Caco-2 (cell line): Measurements from ENCODE around the gene TBPL1. TPM values are rescaled to one million over a fixed set of nuclear protein-coding genes. Genes with fewer than 3 reads are reported as not detected.
"Not testable (repeated sequence)": the region's sequence is repeated elsewhere in the genome, so short reads cannot be mapped to it uniquely, and the experiment has no call there.

ENCODE experiments used
- BruUV-seq: library from RNA; stranded (reverse); fragments of 400-500 nt; replicated peaks from 2 replicates; lab custom pipeline; 2021; lab: Mats Ljungman, UMichigan
- CTCF ChIA-PET: fragments of 300-600 bp; sonication (Branson Sonifier 250); formaldehyde crosslinking; loops from one replicate; lab custom pipeline; 2022; ENCODE audit warnings: antibody characterized with exemption; lab: Charles Lee
- POLR2A ChIA-PET: fragments of 300-600 bp; sonication (Branson Sonifier 250); formaldehyde crosslinking; loops from one replicate; lab custom pipeline; 2022; ENCODE audit warnings: antibody characterized with exemption; lab: Charles Lee
- DNase-seq, 2 experiments: peaks; one replicate each; pipeline versions ENCODE4 v3.0.0 to v3.0.0-alpha.2; 2020 to 2022
- H3K27me3 ChIP-seq: replicated peaks from 2 replicates; pipeline ENCODE4 v1.6.0; 2011; ENCODE audit warnings: low read length; ENCODE audit not compliant: control insufficient read depth, insufficient read depth
- H3K36me3 ChIP-seq: 2 replicates; pipeline ENCODE4 v1.5.1; 2011; ENCODE audit warnings: low read length; ENCODE audit not compliant: control insufficient read depth, insufficient read depth
- H3K4me1 ChIP-seq: fragments of 250-450 bp; sonication (Bioruptor Pico); 2 replicates; pipeline ENCODE4 v1.5.1; 2020; ENCODE audit warnings: mild to moderate bottlenecking
- H3K4me3 ChIP-seq: 2 replicates; pipeline ENCODE4 v1.5.1; 2011; ENCODE audit warnings: low read depth, mild to moderate bottlenecking, control low read depth, low read length
- H3K9me3 ChIP-seq: fragments of 250-450 bp; sonication (Bioruptor Pico); 2 replicates; pipeline ENCODE4 v1.5.1; 2020; ENCODE audit warnings: mild to moderate bottlenecking, moderate library complexity
- H3K27ac Mint-ChIP-seq: one replicate; pipeline ENCODE4 v1.8.0; 2022; ENCODE audit warnings: mixed read lengths; ENCODE audit not compliant: unreplicated experiment
- H3K27me3 Mint-ChIP-seq: one replicate; pipeline ENCODE4 v1.8.0; 2022; ENCODE audit warnings: mixed read lengths; ENCODE audit not compliant: insufficient read depth, unreplicated experiment
- H3K36me3 Mint-ChIP-seq: one replicate; pipeline ENCODE4 v1.8.0; 2022; ENCODE audit warnings: mild to moderate bottlenecking, mixed read lengths; ENCODE audit not compliant: insufficient read depth, unreplicated experiment
- H3K4me1 Mint-ChIP-seq: one replicate; pipeline ENCODE4 v1.8.0; 2022; ENCODE audit warnings: low read depth, mixed read lengths; ENCODE audit not compliant: unreplicated experiment
- H3K4me3 Mint-ChIP-seq: one replicate; pipeline ENCODE4 v1.8.0; 2022; ENCODE audit warnings: mild to moderate bottlenecking, moderate library complexity, mixed read lengths; ENCODE audit not compliant: unreplicated experiment
- H3K9me3 Mint-ChIP-seq: one replicate; pipeline ENCODE4 v1.8.0; 2022; ENCODE audit warnings: mixed read lengths; ENCODE audit not compliant: unreplicated experiment
- CTCF ChIP-seq, 2 experiments: fragments of 200-600 bp in 1 of 2; IDR thresholded peaks; 1 replicate in 1 of 2; 2 replicates in 1 of 2; pipeline versions ENCODE4 v1.5.1 to v1.8.0; 2011 to 2022; ENCODE audit warnings: antibody characterized with exemption in 1 of 2, control low read depth in 1 of 2, inconsistent platforms in 1 of 2, low read depth in 1 of 2, low read length in 1 of 2, mild to moderate bottlenecking in 1 of 2, moderate library complexity in 1 of 2; ENCODE audit not compliant: insufficient read depth in 1 of 2, severe bottlenecking in 1 of 2, unreplicated experiment in 1 of 2
- intact Hi-C: fragments of 100-400 bp; cut with micrococcal nuclease; formaldehyde crosslinking; loops from one replicate; pipeline ENCODE4 v1.10.0; 2022; ENCODE audit not compliant: unreplicated experiment
- total RNA-seq: library from RNA; stranded (reverse); gene quantifications from 2 replicates; pipeline ENCODE4 v1.2.3, GENCODE V29; 2022

TBPL1 gene
- total RNA-seq, 1 experiment from 2014 or later = 19.3 TPM

DNA sequence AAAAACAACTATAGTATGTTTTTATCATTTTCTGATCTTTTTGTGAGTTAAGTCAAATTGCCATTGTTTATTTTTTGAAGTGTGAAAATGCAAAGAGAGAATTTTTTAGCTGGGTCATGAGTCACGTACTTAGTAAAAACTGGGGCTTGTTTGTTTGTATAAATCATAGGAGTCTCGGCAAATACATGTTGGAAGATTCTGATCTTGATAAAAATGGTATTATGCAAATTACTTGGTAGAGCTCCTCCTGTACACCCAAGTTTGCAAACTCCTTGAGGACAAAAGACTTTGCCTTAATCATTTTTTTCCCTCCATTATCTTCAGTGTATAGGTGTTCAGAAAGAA is 25.8 kb downstream of the TBPL1 start:
- no peaks in the 10 kb centered on the region for H3K36me3 ChIP-seq
- Mint-ChIP-seq H3K9me3 (no peaks in the 10 kb centered on the region), H3K27me3 (no peaks in the 10 kb centered on the region), H3K36me3 (peaks cover 19% of the 10 kb centered on the region), H3K4me1 (peaks cover 10% of the 10 kb centered on the region), H3K4me3 (no peak overlapping the region), H3K27ac (no peak overlapping the region)
- no peak for TF ChIP-seq CTCF (IDR thresholded peaks at IDR 0.05; ENCODE audit: insufficient read depth in 1 of 2, low read depth in 1 of 2, low read length in 1 of 2, severe bottlenecking in 1 of 2, unreplicated experiment in 1 of 2)
- intact Hi-C loops = no loop called here
- H3K27me3 ChIP-seq = no peaks in the 10 kb centered on the region
- H3K4me3 ChIP-seq = no peak overlapping the region
- BruUV-seq = no TSS peak
- ChIA-PET POLR2A (no interaction called here), CTCF (interaction anchor here (0.5 kb wide), 1 partner anchor 131 kb away, joined by 3 read pairs; no protein-coding TSS in a partner anchor)
- H3K9me3 ChIP-seq = no peaks in the 10 kb centered on the region
- no peaks in the 10 kb centered on the region for H3K4me1 ChIP-seq
- DNase-seq = no peak

GRCh38 chr6:133979269-133979963 is 26.4 kb downstream of the TBPL1 start:
- H3K4me1 ChIP-seq, intact Hi-C loops, POLR2A ChIA-PET, H3K27ac Mint-ChIP-seq, H3K9me3 ChIP-seq, H3K4me3 ChIP-seq, H3K9me3 Mint-ChIP-seq, CTCF ChIA-PET, H3K27me3 ChIP-seq, DNase-seq, H3K27me3 Mint-ChIP-seq, H3K36me3 ChIP-seq, H3K4me3 Mint-ChIP-seq, BruUV-seq: not testable (repeated sequence)
- Mint-ChIP-seq H3K36me3 (peaks cover 19% of the 10 kb centered on the region), H3K4me1 (peaks cover 10% of the 10 kb centered on the region)

- H3K4me1 ChIP-seq = no peaks in the 10 kb centered on the region
- no peaks in the 10 kb centered on the region for H3K36me3 ChIP-seq
- intact Hi-C loops = no loop called here
- no peak for DNase-seq
- no peak overlapping the region for H3K4me3 Mint-ChIP-seq
- H3K27me3 Mint-ChIP-seq = no peaks in the 10 kb centered on the region
- ChIA-PET CTCF (no interaction called here), POLR2A (no interaction called here)
- no peak overlapping the region for H3K4me3 ChIP-seq
- no peaks in the 10 kb centered on the region for H3K27me3 ChIP-seq
- no peaks in the 10 kb centered on the region for H3K9me3 Mint-ChIP-seq
- no peak for TF ChIP-seq CTCF (IDR thresholded peaks at IDR 0.05; ENCODE audit: insufficient read depth in 1 of 2, low read depth in 1 of 2, low read length in 1 of 2, severe bottlenecking in 1 of 2, unreplicated experiment in 1 of 2)
- peaks cover 19% of the 10 kb centered on the region for H3K36me3 Mint-ChIP-seq
- H3K4me1 Mint-ChIP-seq = peaks cover 10% of the 10 kb centered on the region
- no TSS peak for BruUV-seq
- H3K9me3 ChIP-seq = no peaks in the 10 kb centered on the region
- no peak overlapping the region for H3K27ac Mint-ChIP-seq
These were observed 27.1 kb downstream of the TBPL1 start for GRCh38 chr6:133980168-133980567.
